Thymus (tissue), 11 donors: Measurements from ENCODE around the gene HNRNPAB. TPM values are rescaled to one million over a fixed set of nuclear protein-coding genes. Genes with fewer than 3 reads are reported as not detected.

Source experiments
- DNase-seq, 9 donors: peaks; one replicate each; pipeline ENCODE4 v3.0.0-alpha.2; 2013; ENCODE audit warnings: low spot score in 9 of 9, low read depth in 6 of 9, missing footprints in 1 of 9
- H3K27ac ChIP-seq, 2 donors: one replicate each; pipeline ENCODE4 v1.5.1; 2013; ENCODE audit warnings: control low read depth in 1 of 2, low read depth in 1 of 2, low read length in 1 of 2, mild to moderate bottlenecking in 1 of 2, moderate library complexity in 1 of 2
- H3K27me3 ChIP-seq, 2 donors: one replicate each; pipeline ENCODE4 v1.5.1; 2013; ENCODE audit warnings: low read length in 1 of 2; ENCODE audit not compliant: control insufficient read depth in 2 of 2, insufficient read depth in 1 of 2
- H3K36me3 ChIP-seq, 2 donors: one replicate each; pipeline ENCODE4 v1.5.1; 2013; ENCODE audit warnings: low read length in 1 of 2, mild to moderate bottlenecking in 1 of 2, moderate library complexity in 1 of 2; ENCODE audit not compliant: control insufficient read depth in 2 of 2, insufficient read depth in 2 of 2
- H3K4me1 ChIP-seq, 2 donors: one replicate each; pipeline ENCODE4 v1.5.1; 2013; ENCODE audit warnings: low read length in 2 of 2; ENCODE audit not compliant: control insufficient read depth in 2 of 2, insufficient read depth in 2 of 2
- H3K4me3 ChIP-seq, 2 donors: one replicate each; pipeline ENCODE4 v1.5.1; 2013; ENCODE audit warnings: low read length in 2 of 2, control low read depth in 1 of 2, mild to moderate bottlenecking in 1 of 2
- H3K9me3 ChIP-seq, 2 donors: one replicate each; pipeline ENCODE4 v1.5.1; 2013; ENCODE audit warnings: low read length in 1 of 2, mild to moderate bottlenecking in 1 of 2; ENCODE audit not compliant: control insufficient read depth in 2 of 2, insufficient read depth in 1 of 2
- WGBS: extraction: QIAGEN DNeasy Blood & Tissue Kit; methylation state at CpG from one replicate; pipeline ENCODE4 v1.1.7; 2013; 5-methylcytosine and 5-hydroxymethylcytosine counted together
- polyA plus RNA-seq: library from polyadenylated mRNA; stranded (reverse); fragments of 200-250 nt; gene quantifications from one replicate; pipeline ENCODE4 v1.2.3, GENCODE V29; 2013
- total RNA-seq: library from RNA; stranded (reverse); fragments of 120-200 nt; gene quantifications from one replicate; pipeline ENCODE4 v1.2.4, GENCODE V29; 2013
- donor health status: healthy.

Gene HNRNPAB
- total and polyA plus RNA-seq, 2 donors = 86.1 to 146 TPM

DNA sequence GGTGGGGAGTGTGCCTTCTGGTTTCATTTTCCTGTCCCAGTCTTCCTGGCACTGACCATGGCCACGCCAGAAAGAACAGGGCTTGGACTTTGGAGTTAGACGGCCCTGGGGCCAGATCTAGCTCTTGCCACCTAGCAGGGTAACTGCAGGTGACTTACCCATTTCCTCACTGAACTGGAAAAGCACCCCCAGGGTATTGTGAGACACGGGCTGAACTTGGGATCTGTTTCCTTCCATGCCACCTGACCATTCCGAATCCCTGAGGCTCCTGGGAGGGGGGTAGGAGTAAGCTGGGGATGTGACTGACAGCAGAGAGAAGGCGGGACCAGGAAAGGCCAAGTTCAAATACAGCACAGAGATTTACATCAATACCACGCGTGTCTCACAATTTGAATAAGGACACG lies 9.4 kb downstream of the HNRNPAB start:
- 87% methylated on average over 8 of the region's 8 CpGs for WGBS
- DNase-seq = no peak
- H3K9me3 ChIP-seq = no peaks in the 10 kb centered on the region
- no peaks in the 10 kb centered on the region for H3K4me1 ChIP-seq
- H3K27ac ChIP-seq = no peak overlapping the region
- no peaks in the 10 kb centered on the region for H3K27me3 ChIP-seq
- H3K36me3 ChIP-seq = peaks cover 77 to 87% of the 10 kb centered on the region in 2 donors
- no peak overlapping the region for H3K4me3 ChIP-seq

DNA sequence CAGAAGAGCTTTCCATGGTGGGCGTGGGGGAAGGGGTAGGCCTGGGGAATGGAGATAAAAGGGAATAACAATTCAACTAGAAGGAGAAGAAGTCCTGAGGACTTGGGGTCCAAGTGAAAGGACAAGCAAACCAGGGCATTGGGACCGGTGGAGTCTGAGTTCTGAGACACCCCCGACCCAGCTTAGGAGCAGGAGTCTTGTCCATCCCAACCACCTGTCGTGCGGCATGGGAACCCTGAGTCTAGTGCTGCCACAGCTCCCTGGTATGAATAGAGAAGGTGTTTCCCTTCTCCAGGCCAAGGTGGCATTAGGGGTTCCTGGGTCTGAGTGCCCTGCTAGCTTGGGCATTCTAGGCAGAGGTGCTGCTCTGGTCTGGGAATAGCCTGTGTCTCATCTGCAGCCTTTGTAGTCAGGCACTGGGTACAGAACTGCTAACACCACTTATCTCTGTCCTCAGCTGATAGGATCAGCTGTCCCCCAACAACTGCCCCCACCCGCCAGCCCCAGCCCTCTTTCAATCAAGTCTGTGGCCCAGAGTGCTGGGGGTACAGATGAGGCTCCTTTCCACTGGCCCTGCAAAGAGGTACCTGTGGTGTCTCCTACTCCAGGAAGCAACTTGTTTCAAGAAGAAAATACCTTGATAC lies 9.9 kb downstream of the HNRNPAB start:
- no peak for DNase-seq
- Histone ChIP-seq H3K27me3 (no peaks in the 10 kb centered on the region), H3K27ac (no peak overlapping the region), H3K4me1 (no peaks in the 10 kb centered on the region), H3K36me3 (peaks cover 71 to 81% of the 10 kb centered on the region in 2 donors), H3K9me3 (no peaks in the 10 kb centered on the region), H3K4me3 (no peak overlapping the region)
- 98% methylated on average over 6 of the region's 6 CpGs for WGBS

DNA sequence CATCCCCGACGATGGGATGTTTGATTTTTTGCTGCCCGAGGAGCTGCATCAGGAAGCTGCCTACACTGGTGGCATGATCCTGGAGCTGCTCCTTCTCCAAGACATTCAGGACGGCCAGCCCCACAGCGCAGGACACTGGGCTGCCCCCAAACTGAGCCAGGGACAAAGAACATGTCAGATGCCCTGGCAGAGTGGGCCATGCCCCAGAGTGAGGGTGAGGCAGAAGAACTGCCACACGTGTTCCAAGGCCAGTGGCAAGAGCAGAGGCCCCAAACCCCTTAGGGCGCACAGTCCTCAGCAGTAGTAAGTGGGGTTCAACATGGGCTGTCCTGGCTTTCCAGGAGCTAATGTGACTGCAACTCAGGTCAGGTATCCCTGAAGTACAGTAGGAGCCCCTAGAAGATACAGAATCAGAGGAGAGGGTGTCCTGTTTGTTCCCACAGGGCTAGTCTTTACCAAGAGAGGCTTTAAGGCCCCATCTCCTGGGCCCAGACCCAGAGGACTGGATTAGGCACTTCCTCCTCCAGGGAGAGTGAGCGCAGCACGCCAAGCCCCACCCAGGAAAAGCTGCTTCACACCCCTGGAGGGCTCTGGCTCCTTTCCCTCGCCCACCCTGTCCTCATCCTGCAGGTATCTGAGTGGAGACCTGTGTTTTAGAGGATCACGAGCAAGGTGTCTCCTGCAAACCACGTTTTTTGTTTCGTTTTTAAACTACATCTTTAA lies 11.1 kb downstream of the HNRNPAB start:
- no peaks in the 10 kb centered on the region for H3K9me3 ChIP-seq
- WGBS = 95% methylated on average over 13 of the region's 13 CpGs
- no peak overlapping the region for H3K27ac ChIP-seq
- no peaks in the 10 kb centered on the region for H3K27me3 ChIP-seq
- no peak overlapping the region for H3K4me3 ChIP-seq
- H3K36me3 ChIP-seq = peaks cover 63 to 70% of the 10 kb centered on the region in 2 donors
- no peaks in the 10 kb centered on the region for H3K4me1 ChIP-seq
- no peak for DNase-seq

DNA sequence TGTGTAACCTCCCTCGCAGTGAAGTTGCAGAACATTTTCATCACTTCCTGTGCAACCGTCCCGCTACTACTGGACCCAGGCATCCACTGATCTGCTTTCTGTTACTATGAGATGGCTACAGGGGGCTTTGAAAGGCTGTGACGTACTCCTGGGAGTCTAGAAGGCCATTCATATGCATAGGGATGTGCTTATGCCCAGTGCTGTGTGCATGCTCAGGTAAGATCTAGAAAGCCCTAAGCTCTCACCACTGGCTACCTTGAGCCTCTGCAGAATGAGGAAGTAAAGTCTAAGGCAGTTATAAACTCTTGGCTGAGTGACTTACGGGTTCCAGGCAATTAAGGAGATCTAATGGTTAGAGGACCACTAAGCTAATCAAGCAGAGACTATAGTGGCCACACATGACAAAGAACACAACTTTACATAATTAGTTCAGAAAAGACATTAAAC lies 11.8 kb downstream of the HNRNPAB start:
- 92% methylated on average over 5 of the region's 5 CpGs for WGBS
- H3K4me1 ChIP-seq = no peaks in the 10 kb centered on the region
- peaks cover 57 to 67% of the 10 kb centered on the region in 2 donors for H3K36me3 ChIP-seq
- H3K4me3 ChIP-seq = no peak overlapping the region
- no peaks in the 10 kb centered on the region for H3K27me3 ChIP-seq
- no peak for DNase-seq
- no peak overlapping the region for H3K27ac ChIP-seq
- no peaks in the 10 kb centered on the region for H3K9me3 ChIP-seq

DNA sequence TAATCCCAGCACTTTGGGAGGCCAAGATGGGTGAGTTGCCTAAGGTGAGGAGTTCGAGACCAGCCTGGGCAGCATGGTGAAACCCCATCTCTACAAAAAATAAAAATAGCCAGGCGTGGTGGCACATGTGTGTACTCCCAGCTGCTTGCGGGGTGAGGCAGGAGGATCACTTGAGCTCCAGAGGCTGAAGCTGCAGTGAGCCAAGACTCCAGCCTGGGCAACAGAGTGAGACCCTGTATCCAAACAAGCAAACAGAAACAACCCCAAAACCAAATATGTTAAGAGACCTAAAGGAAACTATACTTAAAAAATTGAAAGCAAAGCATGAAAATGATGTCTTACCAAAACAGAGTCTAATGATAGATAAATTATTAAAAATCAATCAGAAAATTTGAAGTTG lies 12.4 kb downstream of the HNRNPAB start:
- no peaks in the 10 kb centered on the region for H3K9me3 ChIP-seq
- no peak overlapping the region for H3K27ac ChIP-seq
- no peaks in the 10 kb centered on the region for H3K27me3 ChIP-seq
- H3K4me3 ChIP-seq = no peak overlapping the region
- 96% methylated on average over 3 of the region's 3 CpGs for WGBS
- H3K36me3 ChIP-seq = peaks cover 57 to 67% of the 10 kb centered on the region in 2 donors
- no peaks in the 10 kb centered on the region for H3K4me1 ChIP-seq
- DNase-seq = no peak

DNA sequence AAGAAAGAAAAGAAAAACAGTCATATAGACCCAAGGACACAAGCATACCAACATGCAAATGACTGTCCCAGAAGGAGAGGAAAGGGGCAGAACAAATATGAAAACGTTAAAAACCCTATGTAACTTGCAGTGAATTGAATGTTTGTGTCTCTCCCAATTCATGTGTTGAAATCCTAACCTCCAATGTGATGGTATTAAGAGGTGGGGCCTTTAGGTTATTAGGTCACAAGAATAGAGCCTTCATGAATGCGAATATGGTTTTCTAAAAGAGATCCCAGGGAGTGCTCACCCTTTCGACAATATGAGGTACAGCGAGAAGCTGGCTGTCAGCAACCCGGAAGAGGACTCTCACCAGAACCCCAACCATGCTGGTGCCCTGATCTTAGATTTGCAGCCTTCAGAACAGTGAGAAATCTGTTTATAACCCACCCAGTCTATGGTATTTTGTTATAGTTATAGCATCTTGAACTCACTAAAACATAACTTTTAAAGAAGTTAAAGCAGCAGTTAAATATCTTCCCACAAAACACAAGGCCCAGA lies 14.0 kb downstream of the HNRNPAB start:
- Histone ChIP-seq H3K4me3 (no peak overlapping the region), H3K4me1 (no peaks in the 10 kb centered on the region), H3K36me3 (peaks cover 53 to 66% of the 10 kb centered on the region in 2 donors), H3K27me3 (no peaks in the 10 kb centered on the region), H3K27ac (no peak overlapping the region), H3K9me3 (no peaks in the 10 kb centered on the region)
- DNase-seq = no peak
- 95% methylated on average over 5 of the region's 5 CpGs for WGBS

DNA sequence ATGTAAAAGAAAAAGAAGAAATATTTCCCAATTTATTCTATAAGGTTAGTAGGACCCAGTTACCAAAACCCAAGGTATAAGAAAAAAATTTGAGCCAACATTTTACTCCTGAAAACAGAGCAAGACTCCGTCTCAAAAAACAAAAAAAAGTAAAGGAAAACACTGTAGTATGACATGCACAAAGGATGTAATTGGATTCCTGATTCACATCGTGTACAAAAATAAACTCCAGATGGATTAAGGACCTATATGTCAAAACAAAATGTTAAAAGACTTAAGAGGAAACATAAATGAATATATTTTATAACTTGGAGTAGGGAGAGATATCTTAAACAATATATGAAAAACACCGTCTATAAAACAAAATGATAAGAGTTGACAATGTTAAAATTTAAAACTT lies 14.5 kb downstream of the HNRNPAB start:
- no peaks in the 10 kb centered on the region for H3K4me1 ChIP-seq
- peaks cover 48 to 66% of the 10 kb centered on the region in 2 donors for H3K36me3 ChIP-seq

DNA sequence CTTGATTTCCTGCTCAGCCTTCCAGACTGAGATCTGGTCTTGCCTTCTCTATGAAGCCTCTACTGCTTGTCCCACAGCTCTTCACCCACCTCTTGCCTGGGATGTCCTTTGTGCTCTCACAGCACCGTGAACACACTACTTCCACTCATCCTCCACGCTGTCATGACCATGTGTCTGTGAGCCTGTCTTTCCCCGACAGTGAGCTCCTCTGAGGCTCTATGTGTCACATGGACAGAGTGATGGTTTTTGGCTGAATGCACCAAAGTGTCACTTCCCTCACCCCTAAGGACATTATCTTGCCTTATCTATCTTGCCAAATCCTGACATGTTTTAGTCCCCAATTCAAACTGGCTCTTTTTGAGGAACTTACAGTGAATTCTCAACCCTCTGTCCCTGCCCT lies 16.9 kb downstream of the HNRNPAB start:
- no peak overlapping the region for H3K4me3 ChIP-seq
- no peak overlapping the region for H3K27ac ChIP-seq
- H3K36me3 ChIP-seq = peaks cover 33 to 57% of the 10 kb centered on the region in 2 donors
- peaks cover 0 to 3% of the 10 kb centered on the region in 2 donors for H3K4me1 ChIP-seq
- H3K27me3 ChIP-seq = no peaks in the 10 kb centered on the region
- WGBS = 94% methylated on average over 3 of the region's 3 CpGs
- no peak for DNase-seq
- H3K9me3 ChIP-seq = no peaks in the 10 kb centered on the region

More for the DNA sequence above, 14.5 kb downstream of the HNRNPAB start:
- no peak for DNase-seq
- Histone ChIP-seq H3K27ac (no peak overlapping the region), H3K4me3 (no peak overlapping the region), H3K9me3 (no peaks in the 10 kb centered on the region), H3K27me3 (no peaks in the 10 kb centered on the region)
- 96% methylated on average over 3 of the region's 3 CpGs for WGBS

DNA sequence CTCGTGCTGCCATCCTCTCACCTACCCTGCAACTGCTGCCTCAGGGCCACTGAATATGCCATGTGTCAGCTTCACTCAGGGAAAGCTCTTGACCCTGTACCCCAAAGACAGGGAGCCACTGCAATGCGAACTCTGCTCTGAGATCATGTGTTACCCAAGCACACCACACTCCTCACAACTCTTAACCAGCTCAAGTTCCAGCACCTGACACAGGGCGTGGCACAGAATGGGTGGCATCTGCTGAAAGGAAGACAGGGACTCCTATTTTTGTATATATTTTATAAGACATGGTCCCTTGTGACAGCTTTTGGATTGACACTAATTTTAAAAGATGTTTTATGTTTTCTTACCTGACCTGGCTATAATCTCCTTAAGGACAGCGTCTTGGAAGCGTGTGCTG lies 17.5 kb downstream of the HNRNPAB start:
- 79% methylated on average over 5 of the region's 5 CpGs for WGBS
- H3K27me3 ChIP-seq = no peaks in the 10 kb centered on the region
- DNase-seq = no peak
- H3K36me3 ChIP-seq = peaks cover 35 to 54% of the 10 kb centered on the region in 2 donors
- peaks cover 0 to 3% of the 10 kb centered on the region in 2 donors for H3K4me1 ChIP-seq
- no peak overlapping the region for H3K27ac ChIP-seq
- no peak overlapping the region for H3K4me3 ChIP-seq
- no peaks in the 10 kb centered on the region for H3K9me3 ChIP-seq
